Osteocyte (in vitro differentiated cells): ENCODE measurements around the gene OSBPL10. TPM values are rescaled to one million over a fixed set of nuclear protein-coding genes. Genes with fewer than 3 reads are reported as not detected.

Experiments
- DNase-seq: peaks from one replicate; pipeline ENCODE4 v3.0.0; 2021; ENCODE audit warnings: mixed read lengths; ENCODE audit not compliant: unreplicated experiment; ENCODE audit errors: extremely low spot score
- H3K27ac Mint-ChIP-seq: one replicate; pipeline ENCODE4 v1.8.0; 2021; ENCODE audit warnings: mild to moderate bottlenecking, mixed read lengths; ENCODE audit not compliant: unreplicated experiment
- H3K27me3 Mint-ChIP-seq: one replicate; pipeline ENCODE4 v1.8.0; 2021; ENCODE audit warnings: mixed read lengths; ENCODE audit not compliant: unreplicated experiment
- H3K36me3 Mint-ChIP-seq: one replicate; pipeline ENCODE4 v1.8.0; 2021; ENCODE audit warnings: mixed read lengths; ENCODE audit not compliant: unreplicated experiment
- H3K4me1 Mint-ChIP-seq: one replicate; pipeline ENCODE4 v1.8.0; 2021; ENCODE audit warnings: mixed read lengths; ENCODE audit not compliant: unreplicated experiment
- H3K4me3 Mint-ChIP-seq: one replicate; pipeline ENCODE4 v1.8.0; 2021; ENCODE audit warnings: mild to moderate bottlenecking, moderate library complexity, mixed read lengths; ENCODE audit not compliant: unreplicated experiment
- H3K9me3 Mint-ChIP-seq: one replicate; pipeline ENCODE4 v1.8.0; 2021; ENCODE audit warnings: mixed read lengths; ENCODE audit not compliant: unreplicated experiment
- total RNA-seq: library from RNA; stranded (reverse); gene quantifications from 2 replicates; pipeline ENCODE4 v1.2.1, GENCODE V29; 2021
- TF ChIP-seq, protein P1 (sequence below): fragments of 200-600 bp; sonication (generic); IDR thresholded peaks from 2 replicates; pipeline ENCODE4 v1.5.0; 2021; ENCODE audit warnings: antibody characterized with exemption, mild to moderate bottlenecking, moderate library complexity

The OSBPL10 gene
- total RNA-seq, 1 donor from 2014 or later: 21.7 TPM

DNA sequence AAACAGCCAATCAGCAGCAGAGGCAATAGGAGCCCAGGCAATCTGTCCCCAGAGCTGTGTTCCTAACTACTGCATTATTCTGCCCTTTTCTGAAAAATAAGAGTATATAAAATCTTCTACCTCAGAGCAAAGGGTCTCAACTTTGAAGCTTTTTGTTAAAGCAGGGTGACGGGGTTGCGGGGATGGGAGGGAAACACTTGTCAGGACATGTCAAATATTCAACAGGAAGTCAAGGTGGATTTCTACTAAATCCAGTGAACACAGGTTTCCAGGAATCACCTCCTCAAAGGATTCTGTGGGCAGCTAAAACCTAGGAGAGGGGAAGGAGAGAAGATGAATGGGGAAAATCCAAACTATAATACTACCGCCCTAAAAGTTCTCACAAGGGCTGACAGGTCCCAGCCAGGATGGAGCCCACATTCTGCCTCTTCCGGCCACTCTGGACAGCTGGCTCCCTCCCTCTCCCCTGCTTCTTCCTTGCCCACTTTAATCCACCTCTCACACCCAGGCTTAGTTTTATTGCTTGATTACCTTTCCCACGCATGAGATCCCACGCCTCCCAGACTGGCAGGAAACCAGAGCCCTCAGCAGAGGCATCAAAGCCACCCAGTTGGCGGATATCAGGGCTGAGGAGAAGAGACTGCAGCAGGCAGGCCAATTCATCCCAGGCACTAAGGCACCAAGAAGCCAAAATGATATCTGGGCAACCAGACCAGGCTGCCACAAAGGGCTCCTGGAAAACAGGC is 77.2 kb downstream of the OSBPL10 start:
- TF ChIP-seq, protein P1, sequence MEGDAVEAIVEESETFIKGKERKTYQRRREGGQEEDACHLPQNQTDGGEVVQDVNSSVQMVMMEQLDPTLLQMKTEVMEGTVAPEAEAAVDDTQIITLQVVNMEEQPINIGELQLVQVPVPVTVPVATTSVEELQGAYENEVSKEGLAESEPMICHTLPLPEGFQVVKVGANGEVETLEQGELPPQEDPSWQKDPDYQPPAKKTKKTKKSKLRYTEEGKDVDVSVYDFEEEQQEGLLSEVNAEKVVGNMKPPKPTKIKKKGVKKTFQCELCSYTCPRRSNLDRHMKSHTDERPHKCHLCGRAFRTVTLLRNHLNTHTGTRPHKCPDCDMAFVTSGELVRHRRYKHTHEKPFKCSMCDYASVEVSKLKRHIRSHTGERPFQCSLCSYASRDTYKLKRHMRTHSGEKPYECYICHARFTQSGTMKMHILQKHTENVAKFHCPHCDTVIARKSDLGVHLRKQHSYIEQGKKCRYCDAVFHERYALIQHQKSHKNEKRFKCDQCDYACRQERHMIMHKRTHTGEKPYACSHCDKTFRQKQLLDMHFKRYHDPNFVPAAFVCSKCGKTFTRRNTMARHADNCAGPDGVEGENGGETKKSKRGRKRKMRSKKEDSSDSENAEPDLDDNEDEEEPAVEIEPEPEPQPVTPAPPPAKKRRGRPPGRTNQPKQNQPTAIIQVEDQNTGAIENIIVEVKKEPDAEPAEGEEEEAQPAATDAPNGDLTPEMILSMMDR: no peak
- Mint-ChIP-seq H3K27ac (no peak overlapping the region), H3K4me3 (no peak overlapping the region), H3K27me3 (no peaks in the 10 kb centered on the region), H3K4me1 (peaks cover 39% of the 10 kb centered on the region), H3K36me3 (peaks cover 2% of the 10 kb centered on the region), H3K9me3 (no peaks in the 10 kb centered on the region)
- DNase-seq: no peak

DNA sequence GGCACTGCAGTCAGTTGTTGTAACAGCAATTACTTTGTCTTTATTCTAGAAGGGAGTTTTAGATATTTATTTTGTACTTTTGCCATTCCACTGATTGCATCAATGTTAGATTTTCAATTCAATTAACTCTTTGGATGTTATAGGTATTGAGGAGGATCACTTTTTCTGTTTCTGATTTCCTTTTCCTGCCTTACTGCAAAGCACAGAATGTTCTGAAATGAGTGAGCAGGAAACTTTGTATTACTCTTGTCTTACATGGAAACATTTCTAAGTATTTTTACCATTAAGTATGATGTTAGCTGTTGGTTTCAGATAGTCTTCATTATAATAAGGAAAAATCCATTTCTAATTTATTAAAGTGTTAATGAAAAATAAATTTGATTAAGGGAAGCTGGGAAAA is 80.5 kb downstream of the OSBPL10 start:
- TF ChIP-seq, protein P1: no peak
- H3K9me3 Mint-ChIP-seq: no peaks in the 10 kb centered on the region

DNA sequence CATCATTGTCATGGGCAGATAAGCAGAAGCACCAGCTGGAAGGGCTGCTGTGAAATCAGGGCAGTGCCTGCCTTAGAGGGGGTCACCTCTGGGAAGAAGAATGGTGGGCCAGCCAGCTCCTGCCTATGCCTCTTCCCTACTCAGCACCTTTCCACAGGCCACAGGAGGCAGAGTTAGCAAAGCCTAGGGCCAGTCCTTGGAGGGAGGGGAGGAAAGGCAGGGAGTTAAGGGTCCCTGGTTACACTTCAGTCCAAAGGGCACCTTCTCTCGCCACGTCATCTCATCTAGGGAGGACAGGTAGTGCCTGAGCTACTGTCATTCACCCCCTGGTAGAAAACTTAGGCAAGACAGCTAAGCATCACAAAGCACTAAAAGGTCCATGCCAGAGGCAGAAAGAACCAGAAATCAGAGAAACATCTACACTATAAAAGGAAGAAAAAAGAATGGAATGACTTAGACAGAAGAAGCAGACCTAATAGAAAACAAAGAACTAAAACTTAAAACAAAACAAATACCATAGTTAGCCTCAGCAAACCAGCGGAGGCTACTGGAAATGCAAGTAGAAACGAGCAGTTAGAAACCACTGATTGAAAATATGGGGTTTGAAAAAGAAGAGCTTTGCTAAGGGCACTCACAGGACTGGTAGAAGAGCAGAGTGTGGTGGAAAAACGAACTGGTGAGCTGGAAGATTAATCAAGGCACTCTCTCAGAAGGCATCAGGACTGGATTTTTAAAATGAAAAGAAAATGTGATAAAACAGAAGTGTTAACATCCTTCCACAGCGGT is 84.2 kb downstream of the OSBPL10 start:
- H3K27ac Mint-ChIP-seq: no peak overlapping the region
- no peak for DNase-seq
- H3K9me3 Mint-ChIP-seq: no peaks in the 10 kb centered on the region
- TF ChIP-seq, protein P1: no peak
- peaks cover 3% of the 10 kb centered on the region for H3K36me3 Mint-ChIP-seq
- H3K4me1 Mint-ChIP-seq: peaks cover 16% of the 10 kb centered on the region
- no peaks in the 10 kb centered on the region for H3K27me3 Mint-ChIP-seq
- no peak overlapping the region for H3K4me3 Mint-ChIP-seq

More for the DNA sequence above, 80.5 kb downstream of the OSBPL10 start:
- DNase-seq: no peak
- Mint-ChIP-seq H3K27me3 (no peaks in the 10 kb centered on the region), H3K36me3 (peaks cover 2% of the 10 kb centered on the region), H3K4me3 (no peak overlapping the region), H3K4me1 (peaks cover 25% of the 10 kb centered on the region), H3K27ac (no peak overlapping the region)

DNA sequence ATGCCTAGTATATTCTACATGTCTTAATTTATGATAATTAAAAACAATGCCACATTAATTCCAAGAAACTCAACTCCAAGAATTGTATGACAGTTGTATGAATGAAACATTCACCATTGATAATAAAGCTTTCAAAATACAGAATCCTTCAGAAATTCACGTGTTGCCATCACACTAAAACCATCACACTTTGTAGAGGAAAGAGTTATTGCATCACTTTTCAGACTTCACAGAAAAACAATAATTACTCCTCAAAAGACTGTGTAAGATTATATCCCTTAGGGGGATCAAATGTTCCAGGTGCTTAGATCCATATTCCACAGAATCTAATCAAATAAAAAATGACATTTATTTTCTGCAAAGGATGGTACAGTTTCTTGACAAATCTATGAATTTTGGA is 85.0 kb downstream of the OSBPL10 start:
- Mint-ChIP-seq H3K4me3 (no peak overlapping the region), H3K9me3 (no peaks in the 10 kb centered on the region), H3K36me3 (peaks cover 3% of the 10 kb centered on the region), H3K27me3 (no peaks in the 10 kb centered on the region), H3K4me1 (peaks cover 13% of the 10 kb centered on the region), H3K27ac (no peak overlapping the region)
- TF ChIP-seq, protein P1: no peak
- no peak for DNase-seq

DNA sequence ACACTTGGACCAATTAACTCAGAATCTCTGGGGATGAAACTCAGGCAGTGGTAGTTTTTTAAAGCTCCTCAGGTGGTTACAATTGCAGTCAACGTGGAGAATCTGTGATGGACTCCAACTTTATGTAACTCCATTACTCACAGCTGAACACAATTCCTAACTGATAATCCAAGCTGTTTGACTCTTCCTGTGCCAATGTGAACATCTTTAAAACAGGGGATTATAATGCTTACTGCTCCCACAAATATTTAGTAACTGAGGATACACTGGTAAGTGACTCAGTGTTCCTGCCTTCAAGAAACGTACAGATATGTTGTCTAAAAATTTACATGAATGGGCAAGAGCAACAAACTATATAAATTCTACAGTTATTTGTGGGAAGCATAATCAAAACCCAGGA is 85.6 kb downstream of the OSBPL10 start:
- DNase-seq: no peak
- H3K4me3 Mint-ChIP-seq: no peak overlapping the region
- H3K4me1 Mint-ChIP-seq: peaks cover 10% of the 10 kb centered on the region
- TF ChIP-seq, protein P1: no peak
- no peak overlapping the region for H3K27ac Mint-ChIP-seq
- no peaks in the 10 kb centered on the region for H3K9me3 Mint-ChIP-seq
- H3K27me3 Mint-ChIP-seq: no peaks in the 10 kb centered on the region
- peaks cover 3% of the 10 kb centered on the region for H3K36me3 Mint-ChIP-seq
